Endodermal cell (in vitro differentiated cells): ENCODE results near the gene GGT6. TPM values are rescaled to one million over a fixed set of nuclear protein-coding genes. Genes with fewer than 3 reads are reported as not detected.

ENCODE experiments used
- DNase-seq: peaks from one replicate; pipeline ENCODE4 v3.0.0-alpha.2; 2017
- H3K27ac ChIP-seq: 2 replicates; pipeline ENCODE4 v1.5.1; 2013; ENCODE audit warnings: mild to moderate bottlenecking, low read depth, low read length, moderate library complexity
- H3K27me3 ChIP-seq: 2 replicates; pipeline ENCODE4 v1.6.1; 2013; ENCODE audit warnings: mild to moderate bottlenecking, low read length, moderate library complexity; ENCODE audit not compliant: insufficient read depth, control insufficient read depth, poor library complexity, severe bottlenecking
- H3K36me3 ChIP-seq: 2 replicates; pipeline ENCODE4 v1.7.0; 2013; ENCODE audit warnings: mild to moderate bottlenecking, low read length, moderate library complexity; ENCODE audit not compliant: control insufficient read depth, insufficient read depth
- H3K4me1 ChIP-seq: one replicate; pipeline ENCODE4 v1.7.0; 2013; ENCODE audit warnings: low read length; ENCODE audit not compliant: control insufficient read depth, insufficient read depth
- H3K4me3 ChIP-seq: 2 replicates; pipeline ENCODE4 v1.5.1; 2013; ENCODE audit warnings: mild to moderate bottlenecking, low read length, moderate library complexity
- H3K9ac ChIP-seq: 2 replicates; pipeline ENCODE4 v1.6.1; 2013; ENCODE audit warnings: mild to moderate bottlenecking, low read length, moderate library complexity; ENCODE audit not compliant: poor library complexity, severe bottlenecking; ENCODE audit errors: extremely low read depth
- H3K9me3 ChIP-seq: 2 replicates; pipeline ENCODE4 v1.6.1; 2013; ENCODE audit warnings: mild to moderate bottlenecking, low read length, moderate library complexity; ENCODE audit not compliant: control insufficient read depth
- H3K27ac Mint-ChIP-seq: 2 replicates; pipeline ENCODE4 v1.8.0; 2020; ENCODE audit warnings: mixed read lengths
- H3K27me3 Mint-ChIP-seq: 2 replicates; pipeline ENCODE4 v1.8.0; 2021; ENCODE audit warnings: mild to moderate bottlenecking, mixed read lengths; ENCODE audit not compliant: insufficient read depth
- H3K36me3 Mint-ChIP-seq: 2 replicates; pipeline ENCODE4 v1.8.0; 2020; ENCODE audit warnings: low read depth, mixed read lengths
- H3K4me1 Mint-ChIP-seq: 2 replicates; pipeline ENCODE4 v1.8.0; 2020; ENCODE audit warnings: mixed read lengths
- H3K4me3 Mint-ChIP-seq: 2 replicates; pipeline ENCODE4 v1.8.0; 2020; ENCODE audit warnings: mild to moderate bottlenecking, moderate library complexity, mixed read lengths
- H3K9me3 Mint-ChIP-seq: 2 replicates; pipeline ENCODE4 v1.8.0; 2020; ENCODE audit warnings: mild to moderate bottlenecking, mixed read lengths
- WGBS, 2 experiments: methylation state at CpG; one replicate each; pipeline versions ENCODE4 v1.1.5 to v1.1.7; 2013; ENCODE audit warnings: missing lambda C conversion rate in 2 of 2, mixed read lengths in 1 of 2; ENCODE audit not compliant: insufficient coverage in 1 of 2, insufficient read length in 1 of 2; 5-methylcytosine and 5-hydroxymethylcytosine counted together
- total RNA-seq, 2 donors: library from RNA; stranded (reverse); fragmentation: NEBNext Ultra II Directional in 1 of 2; extraction: Animal tissue kit (Norgen Biotek cat#: 25700) in 1 of 2; gene quantifications; 2 replicates in 1 of 2; 3 replicates in 1 of 2; pipeline ENCODE4 v1.2.1, GENCODE V29; 2021
- TF ChIP-seq, protein P1 (sequence below): fragments of 200-600 bp; sonication (generic); conservative IDR thresholded peaks from 2 replicates; pipeline ENCODE4 v1.5.0; 2021; ENCODE audit warnings: antibody characterized with exemption, mild to moderate bottlenecking

Gene GGT6
- total RNA-seq, 2 donors from 2014 or later = not detected

DNA sequence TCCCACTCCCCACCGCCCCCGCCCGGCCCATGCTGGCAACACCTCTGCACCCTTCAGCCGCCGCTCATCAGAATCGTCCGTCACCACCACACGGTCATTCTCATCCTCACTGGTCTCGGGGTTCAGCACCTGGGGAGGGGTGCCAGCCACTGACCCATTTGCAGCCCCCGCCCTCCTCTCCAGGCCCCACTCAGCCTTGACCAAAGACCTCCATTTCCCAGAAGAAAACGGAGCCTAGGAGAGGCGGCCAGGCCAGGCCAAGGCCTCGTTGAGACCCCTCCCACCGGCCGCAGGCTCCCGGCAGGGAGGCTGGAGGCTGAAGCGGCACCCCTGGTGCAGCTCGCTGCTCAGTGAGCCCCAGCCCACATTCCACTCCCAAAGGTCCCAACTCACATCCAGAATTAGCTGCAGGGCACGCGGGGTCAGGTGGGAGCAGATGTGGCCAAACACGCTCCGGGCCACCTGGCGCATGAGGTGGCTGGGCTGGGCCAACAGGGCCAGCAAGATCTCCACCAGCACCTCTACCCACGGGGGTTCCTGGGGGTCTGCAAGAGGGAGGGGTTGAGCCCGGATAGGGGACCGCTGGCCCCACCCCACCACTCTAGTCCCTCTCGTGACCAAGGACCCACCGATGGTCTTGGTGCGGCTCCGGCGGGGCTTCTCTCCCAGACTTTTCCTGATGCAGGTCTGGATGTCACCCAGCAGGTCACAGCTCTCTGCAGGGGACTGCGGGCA, 15.0 kb downstream of the GGT6 start:
- Histone ChIP-seq H3K4me3 (no peak overlapping the region), H3K36me3 (peaks cover 29% of the 10 kb centered on the region), H3K27ac (no peak overlapping the region), H3K27me3 (no peaks in the 10 kb centered on the region), H3K9me3 (no peaks in the 10 kb centered on the region), H3K9ac (no peak overlapping the region), H3K4me1 (no peaks in the 10 kb centered on the region)
- Mint-ChIP-seq H3K27ac (no peak overlapping the region), H3K9me3 (no peaks in the 10 kb centered on the region), H3K27me3 (no peaks in the 10 kb centered on the region), H3K36me3 (peaks cover 50% of the 10 kb centered on the region), H3K4me3 (no peak overlapping the region), H3K4me1 (no peaks in the 10 kb centered on the region)
- TF ChIP-seq, protein P1, sequence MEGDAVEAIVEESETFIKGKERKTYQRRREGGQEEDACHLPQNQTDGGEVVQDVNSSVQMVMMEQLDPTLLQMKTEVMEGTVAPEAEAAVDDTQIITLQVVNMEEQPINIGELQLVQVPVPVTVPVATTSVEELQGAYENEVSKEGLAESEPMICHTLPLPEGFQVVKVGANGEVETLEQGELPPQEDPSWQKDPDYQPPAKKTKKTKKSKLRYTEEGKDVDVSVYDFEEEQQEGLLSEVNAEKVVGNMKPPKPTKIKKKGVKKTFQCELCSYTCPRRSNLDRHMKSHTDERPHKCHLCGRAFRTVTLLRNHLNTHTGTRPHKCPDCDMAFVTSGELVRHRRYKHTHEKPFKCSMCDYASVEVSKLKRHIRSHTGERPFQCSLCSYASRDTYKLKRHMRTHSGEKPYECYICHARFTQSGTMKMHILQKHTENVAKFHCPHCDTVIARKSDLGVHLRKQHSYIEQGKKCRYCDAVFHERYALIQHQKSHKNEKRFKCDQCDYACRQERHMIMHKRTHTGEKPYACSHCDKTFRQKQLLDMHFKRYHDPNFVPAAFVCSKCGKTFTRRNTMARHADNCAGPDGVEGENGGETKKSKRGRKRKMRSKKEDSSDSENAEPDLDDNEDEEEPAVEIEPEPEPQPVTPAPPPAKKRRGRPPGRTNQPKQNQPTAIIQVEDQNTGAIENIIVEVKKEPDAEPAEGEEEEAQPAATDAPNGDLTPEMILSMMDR = no peak
- WGBS, 2 experiments = 90 to 91% methylated on average over 12 to 32 of the region's 32 CpGs
- DNase-seq = no peak

DNA sequence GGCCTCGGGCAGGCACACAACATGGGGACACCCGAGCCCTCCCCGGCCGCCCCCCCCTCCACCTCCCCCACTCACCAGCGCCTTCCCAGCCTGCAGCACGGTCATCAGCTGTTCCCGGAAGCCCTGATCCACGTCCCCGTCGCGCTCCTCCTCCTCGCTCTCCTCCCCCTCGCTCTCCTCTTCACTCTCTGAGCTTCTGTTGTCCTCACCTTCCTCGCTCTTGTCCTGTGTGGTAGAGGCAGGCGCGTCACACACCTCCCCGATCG, 15.5 kb downstream of the GGT6 start:
- H3K27ac Mint-ChIP-seq = no peak overlapping the region
- H3K9me3 Mint-ChIP-seq = no peaks in the 10 kb centered on the region
- DNase-seq = no peak
- Histone ChIP-seq H3K27ac (no peak overlapping the region), H3K9ac (no peak overlapping the region), H3K4me3 (no peak overlapping the region), H3K9me3 (no peaks in the 10 kb centered on the region), H3K36me3 (peaks cover 24% of the 10 kb centered on the region), H3K27me3 (no peaks in the 10 kb centered on the region), H3K4me1 (no peaks in the 10 kb centered on the region)
- no peaks in the 10 kb centered on the region for H3K4me1 Mint-ChIP-seq
- no peak overlapping the region for H3K4me3 Mint-ChIP-seq
- WGBS, 2 experiments = 94 to 97% methylated on average over 7 to 13 of the region's 18 CpGs
- H3K27me3 Mint-ChIP-seq = no peaks in the 10 kb centered on the region
- TF ChIP-seq, protein P1 = no peak
- peaks cover 45% of the 10 kb centered on the region for H3K36me3 Mint-ChIP-seq

DNA sequence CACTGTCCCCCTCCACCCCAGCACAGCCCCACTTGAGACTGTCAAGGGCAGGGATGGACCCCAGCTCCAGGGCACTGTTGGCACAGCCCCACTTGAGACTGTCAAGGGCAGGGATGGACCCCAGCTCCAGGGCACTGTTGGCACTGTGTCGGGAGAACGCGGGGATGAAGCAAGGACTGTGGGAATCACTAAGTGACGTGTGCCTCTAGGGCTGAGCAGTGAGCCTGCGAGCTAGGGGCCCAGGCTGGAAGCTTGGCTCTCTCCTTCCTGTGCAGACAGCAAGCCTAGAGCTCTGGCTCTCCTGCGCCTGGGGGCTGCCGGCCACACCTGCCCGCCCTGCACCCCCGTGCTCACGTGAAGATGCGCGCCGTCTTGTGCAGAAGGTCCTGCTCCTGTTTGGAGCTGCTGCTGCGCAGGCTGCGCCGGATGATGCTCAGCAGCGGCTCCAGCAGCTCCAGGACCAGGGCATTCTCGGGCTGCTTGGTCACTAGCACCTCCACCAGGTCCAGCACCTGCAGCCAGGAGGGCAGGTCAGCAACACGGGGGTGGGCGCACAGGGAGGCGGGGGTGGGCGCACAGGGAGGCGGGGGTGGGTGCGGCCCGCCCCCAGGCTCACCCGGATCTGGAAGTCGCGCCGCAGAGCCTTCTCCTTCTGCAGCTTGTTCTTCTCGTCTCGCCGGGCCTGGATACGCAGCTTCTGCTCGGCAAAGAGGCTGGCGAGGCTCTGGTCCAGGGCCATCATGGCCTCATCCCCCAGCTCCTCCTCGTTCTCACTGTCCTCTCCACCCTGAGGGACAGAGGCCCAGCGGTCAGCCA, 16.0 kb downstream of the GGT6 start:
- WGBS, 2 experiments = 94 to 97% methylated on average over 24 to 36 of the region's 37 CpGs
- H3K4me3 Mint-ChIP-seq = no peak overlapping the region

More for the DNA sequence above, 16.0 kb downstream of the GGT6 start:
- Histone ChIP-seq H3K27ac (no peak overlapping the region), H3K27me3 (no peaks in the 10 kb centered on the region), H3K36me3 (peaks cover 19% of the 10 kb centered on the region), H3K9me3 (no peaks in the 10 kb centered on the region), H3K9ac (no peak overlapping the region), H3K4me3 (no peak overlapping the region), H3K4me1 (no peaks in the 10 kb centered on the region)
- TF ChIP-seq, protein P1 = no peak
- DNase-seq = no peak
- H3K4me1 Mint-ChIP-seq = no peaks in the 10 kb centered on the region
- H3K36me3 Mint-ChIP-seq = peaks cover 48% of the 10 kb centered on the region
- no peak overlapping the region for H3K27ac Mint-ChIP-seq
- H3K27me3 Mint-ChIP-seq = no peaks in the 10 kb centered on the region
- H3K9me3 Mint-ChIP-seq = no peaks in the 10 kb centered on the region
